ENCODE data around the gene CIB2. TPM values are rescaled to one million over a fixed set of nuclear protein-coding genes. Genes with fewer than 3 reads are reported as not detected.

The CIB2 gene
- polyA plus RNA-seq, 1 donor (not counting 4 experiments of a cell fraction or from before 2014, with no cell fraction given): 4.1 TPM

DNA sequence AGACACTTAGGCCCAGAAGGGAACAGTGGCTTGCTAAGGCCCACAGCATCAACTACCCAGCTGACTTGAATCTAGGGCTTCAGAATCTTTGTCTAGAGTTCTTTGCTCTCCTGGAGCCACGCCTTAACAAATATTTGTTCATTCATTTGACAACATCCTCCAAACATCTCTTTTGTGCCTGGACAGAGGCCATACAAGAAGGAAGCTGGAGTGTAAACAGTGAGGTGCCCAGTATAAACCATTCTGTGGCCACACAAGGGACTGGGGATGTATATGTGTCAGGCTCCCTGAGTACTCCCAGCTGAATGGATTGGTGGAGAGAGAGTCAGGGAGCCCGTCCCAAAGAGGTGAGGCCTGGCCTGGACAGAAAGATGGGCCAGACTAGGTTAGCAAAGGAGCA is 3.4 kb downstream of the CIB2 start:
- Histone ChIP-seq H3K27me3 (ENCODE audit: control insufficient read depth, extremely low read depth, insufficient read depth, low read length) (no peaks in the 10 kb centered on the region), H3K9me3 (ENCODE audit: control insufficient read depth, low read depth, low read length) (no peaks in the 10 kb centered on the region), H2AFZ (ENCODE audit: control insufficient read depth, low read length) (no peak overlapping the region), H3K4me2 (ENCODE audit: control insufficient read depth, extremely low read depth, insufficient read depth, low read depth, low read length) (no peak overlapping the region), H3K9me1 (ENCODE audit: control insufficient read depth, extremely low read depth, insufficient read depth, low read length) (no peaks in the 10 kb centered on the region), H3K4me3 (ENCODE audit: control insufficient read depth in 2 of 3, extremely low read depth in 1 of 3, insufficient read depth in 2 of 3, low read depth in 1 of 3, low read length in 3 of 3) (no peak overlapping the region), H3K79me2 (ENCODE audit: control insufficient read depth, insufficient read depth, low read length) (no peaks in the 10 kb centered on the region), H3K36me3 (ENCODE audit: control insufficient read depth in 2 of 2, extremely low read depth in 1 of 2, insufficient read depth in 2 of 2, low read length in 2 of 2) (no peaks in the 10 kb centered on the region), H3K9ac (ENCODE audit: control insufficient read depth, extremely low read depth, insufficient read depth, low read length) (no peak overlapping the region), H4K20me1 (ENCODE audit: control insufficient read depth, extremely low read depth, insufficient read depth, low read length) (no peaks in the 10 kb centered on the region), H3K27ac (ENCODE audit: control insufficient read depth, insufficient read depth, low read length) (no peak overlapping the region), H3K4me1 (ENCODE audit: control insufficient read depth, extremely low read depth, insufficient read depth, low read length) (peaks cover 14% of the 10 kb centered on the region)
- DNase-seq (ENCODE audit: low read depth, low spot score): no peak
- FAIRE-seq: no peak
- dilution Hi-C loops (cut with MboI; ENCODE audit: extremely low pct_ligation_motif_present, low sequenced_read_pairs): no loop called here
- TF ChIP-seq, protein P1, sequence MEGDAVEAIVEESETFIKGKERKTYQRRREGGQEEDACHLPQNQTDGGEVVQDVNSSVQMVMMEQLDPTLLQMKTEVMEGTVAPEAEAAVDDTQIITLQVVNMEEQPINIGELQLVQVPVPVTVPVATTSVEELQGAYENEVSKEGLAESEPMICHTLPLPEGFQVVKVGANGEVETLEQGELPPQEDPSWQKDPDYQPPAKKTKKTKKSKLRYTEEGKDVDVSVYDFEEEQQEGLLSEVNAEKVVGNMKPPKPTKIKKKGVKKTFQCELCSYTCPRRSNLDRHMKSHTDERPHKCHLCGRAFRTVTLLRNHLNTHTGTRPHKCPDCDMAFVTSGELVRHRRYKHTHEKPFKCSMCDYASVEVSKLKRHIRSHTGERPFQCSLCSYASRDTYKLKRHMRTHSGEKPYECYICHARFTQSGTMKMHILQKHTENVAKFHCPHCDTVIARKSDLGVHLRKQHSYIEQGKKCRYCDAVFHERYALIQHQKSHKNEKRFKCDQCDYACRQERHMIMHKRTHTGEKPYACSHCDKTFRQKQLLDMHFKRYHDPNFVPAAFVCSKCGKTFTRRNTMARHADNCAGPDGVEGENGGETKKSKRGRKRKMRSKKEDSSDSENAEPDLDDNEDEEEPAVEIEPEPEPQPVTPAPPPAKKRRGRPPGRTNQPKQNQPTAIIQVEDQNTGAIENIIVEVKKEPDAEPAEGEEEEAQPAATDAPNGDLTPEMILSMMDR (optimal IDR thresholded peaks at IDR 0.05 in 1 of 3, IDR thresholded peaks at IDR 0.05 in 1 of 3, conservative IDR thresholded peaks at IDR 0.05 in 1 of 3; ENCODE audit: extremely low read depth in 1 of 3, insufficient read depth in 2 of 3, low read length in 3 of 3): no peak
- no peak for TF ChIP-seq EZH2 (IDR thresholded peaks at IDR 0.05; ENCODE audit: low read length)

DNA sequence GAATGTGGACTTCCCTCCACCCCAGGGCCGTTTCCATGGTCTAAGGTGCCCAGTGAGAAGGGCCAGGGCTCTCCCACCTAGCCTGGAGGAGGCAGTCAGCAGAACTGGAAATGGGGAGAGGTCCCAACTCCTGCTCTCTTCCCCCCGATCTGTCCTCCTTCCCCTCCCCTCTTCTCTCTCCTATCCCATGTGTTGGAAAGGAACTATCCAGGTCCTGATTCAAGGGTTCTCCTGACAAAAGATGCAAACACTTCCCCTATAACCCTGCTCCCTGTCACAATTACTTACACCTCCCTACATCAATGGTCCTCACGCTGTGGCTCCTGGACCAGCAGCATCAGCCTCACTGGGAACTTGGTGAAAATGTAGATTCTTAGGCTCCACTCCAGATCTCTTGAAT is 6.0 kb downstream of the CIB2 start:
- Histone ChIP-seq H3K4me2 (ENCODE audit: control insufficient read depth, extremely low read depth, insufficient read depth, low read depth, low read length) (no peak overlapping the region), H3K79me2 (ENCODE audit: control insufficient read depth, insufficient read depth, low read length) (no peaks in the 10 kb centered on the region), H2AFZ (ENCODE audit: control insufficient read depth, low read length) (no peak overlapping the region), H4K20me1 (ENCODE audit: control insufficient read depth, extremely low read depth, insufficient read depth, low read length) (no peaks in the 10 kb centered on the region), H3K27ac (ENCODE audit: control insufficient read depth, insufficient read depth, low read length) (no peak overlapping the region), H3K9ac (ENCODE audit: control insufficient read depth, extremely low read depth, insufficient read depth, low read length) (no peak overlapping the region), H3K4me1 (ENCODE audit: control insufficient read depth, extremely low read depth, insufficient read depth, low read length) (no peaks in the 10 kb centered on the region), H3K4me3 (ENCODE audit: control insufficient read depth in 2 of 3, extremely low read depth in 1 of 3, insufficient read depth in 2 of 3, low read depth in 1 of 3, low read length in 3 of 3) (no peak overlapping the region), H3K27me3 (ENCODE audit: control insufficient read depth, extremely low read depth, insufficient read depth, low read length) (no peaks in the 10 kb centered on the region), H3K9me3 (ENCODE audit: control insufficient read depth, low read depth, low read length) (no peaks in the 10 kb centered on the region), H3K9me1 (ENCODE audit: control insufficient read depth, extremely low read depth, insufficient read depth, low read length) (no peaks in the 10 kb centered on the region), H3K36me3 (ENCODE audit: control insufficient read depth in 2 of 2, extremely low read depth in 1 of 2, insufficient read depth in 2 of 2, low read length in 2 of 2) (no peaks in the 10 kb centered on the region)
- no peak for DNase-seq (ENCODE audit: low read depth, low spot score)
- dilution Hi-C loops (cut with MboI; ENCODE audit: extremely low pct_ligation_motif_present, low sequenced_read_pairs): no loop called here
- TF ChIP-seq EZH2 (IDR thresholded peaks at IDR 0.05; ENCODE audit: low read length): no peak
- TF ChIP-seq, protein P1 (optimal IDR thresholded peaks at IDR 0.05 in 1 of 3, IDR thresholded peaks at IDR 0.05 in 1 of 3, conservative IDR thresholded peaks at IDR 0.05 in 1 of 3; ENCODE audit: extremely low read depth in 1 of 3, insufficient read depth in 2 of 3, low read length in 3 of 3): no peak
- FAIRE-seq: no peak

All from keratinocyte (primary cell).